Measurements from ENCODE around the gene LATS2.

Gene LATS2

DNA sequence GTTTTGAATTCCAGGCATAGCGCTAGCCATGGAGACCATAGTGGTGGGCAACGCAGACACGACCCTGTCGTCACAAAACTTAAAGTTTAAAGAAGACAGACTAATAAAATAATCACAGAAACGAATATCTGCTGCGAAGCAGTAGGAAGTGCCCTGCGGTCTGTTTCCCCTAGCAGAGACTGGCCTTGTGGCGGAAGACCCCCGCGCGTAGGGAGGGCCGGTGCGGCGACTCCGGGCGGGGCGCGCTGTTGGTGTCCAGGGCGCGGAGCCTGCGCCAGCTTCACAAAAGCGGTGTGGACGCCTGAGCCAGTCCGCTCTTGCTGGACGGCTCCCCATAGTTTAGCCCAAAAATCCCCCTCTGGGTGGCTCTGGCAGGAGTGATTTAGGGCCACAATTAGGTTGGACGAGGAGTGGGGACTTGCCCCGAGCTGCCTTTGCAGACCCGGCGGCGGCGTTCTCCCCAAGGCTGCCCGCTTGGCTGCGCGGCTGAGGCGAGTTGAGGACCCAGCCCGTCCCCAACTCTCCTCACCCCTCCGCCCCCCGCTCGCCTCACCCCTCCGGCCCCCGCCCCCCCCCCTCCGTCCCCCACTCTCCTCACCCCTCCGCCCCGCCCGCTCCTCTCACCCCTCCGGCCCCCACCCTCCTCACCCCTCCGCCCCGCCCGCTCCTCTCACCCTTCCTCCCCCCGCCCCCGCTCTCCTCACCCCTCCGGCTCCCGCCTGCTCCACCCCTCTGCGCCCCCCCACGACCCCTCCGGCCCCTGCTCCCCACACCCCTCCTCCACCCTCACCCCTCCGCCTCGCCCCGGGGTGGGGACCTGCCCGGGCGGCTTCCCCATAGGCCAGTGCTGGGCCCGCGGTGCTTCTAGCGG lies 14.2 kb upstream of the LATS2 start:
- DNase-seq (ENCODE audit: low read depth), result peak; percentile 52
- TF ChIP-seq, protein P1, sequence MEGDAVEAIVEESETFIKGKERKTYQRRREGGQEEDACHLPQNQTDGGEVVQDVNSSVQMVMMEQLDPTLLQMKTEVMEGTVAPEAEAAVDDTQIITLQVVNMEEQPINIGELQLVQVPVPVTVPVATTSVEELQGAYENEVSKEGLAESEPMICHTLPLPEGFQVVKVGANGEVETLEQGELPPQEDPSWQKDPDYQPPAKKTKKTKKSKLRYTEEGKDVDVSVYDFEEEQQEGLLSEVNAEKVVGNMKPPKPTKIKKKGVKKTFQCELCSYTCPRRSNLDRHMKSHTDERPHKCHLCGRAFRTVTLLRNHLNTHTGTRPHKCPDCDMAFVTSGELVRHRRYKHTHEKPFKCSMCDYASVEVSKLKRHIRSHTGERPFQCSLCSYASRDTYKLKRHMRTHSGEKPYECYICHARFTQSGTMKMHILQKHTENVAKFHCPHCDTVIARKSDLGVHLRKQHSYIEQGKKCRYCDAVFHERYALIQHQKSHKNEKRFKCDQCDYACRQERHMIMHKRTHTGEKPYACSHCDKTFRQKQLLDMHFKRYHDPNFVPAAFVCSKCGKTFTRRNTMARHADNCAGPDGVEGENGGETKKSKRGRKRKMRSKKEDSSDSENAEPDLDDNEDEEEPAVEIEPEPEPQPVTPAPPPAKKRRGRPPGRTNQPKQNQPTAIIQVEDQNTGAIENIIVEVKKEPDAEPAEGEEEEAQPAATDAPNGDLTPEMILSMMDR (conservative IDR thresholded peaks at IDR 0.05; ENCODE audit: low read depth, low read length), result no peak
- H3K4me3 ChIP-seq (ENCODE audit: low read depth, low read length), result peak overlapping the region; percentile 67

DNA sequence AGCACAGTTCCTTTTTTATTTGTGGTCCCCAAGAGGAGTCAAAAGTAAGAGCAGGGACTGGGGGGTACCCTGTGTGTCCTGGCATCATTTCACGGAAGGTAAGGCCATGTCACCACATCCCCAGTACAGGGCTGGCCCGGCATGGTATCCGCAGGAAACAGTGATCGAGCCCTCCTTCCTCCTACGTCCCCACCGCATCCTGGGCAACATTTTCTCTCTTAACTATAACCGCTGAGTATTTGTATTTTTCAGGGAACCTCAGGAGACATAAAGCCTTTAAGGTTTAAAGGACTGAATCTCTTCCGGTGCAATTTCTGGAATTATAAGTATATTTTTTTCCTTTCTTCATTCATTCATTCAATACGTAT lies 13.6 kb upstream of the LATS2 start:
- TF ChIP-seq, protein P1 (conservative IDR thresholded peaks at IDR 0.05; ENCODE audit: low read depth, low read length), result no peak
- peak overlapping the region; percentile 67 for H3K4me3 ChIP-seq (ENCODE audit: low read depth, low read length)
- no peak for DNase-seq (ENCODE audit: low read depth)

DNA sequence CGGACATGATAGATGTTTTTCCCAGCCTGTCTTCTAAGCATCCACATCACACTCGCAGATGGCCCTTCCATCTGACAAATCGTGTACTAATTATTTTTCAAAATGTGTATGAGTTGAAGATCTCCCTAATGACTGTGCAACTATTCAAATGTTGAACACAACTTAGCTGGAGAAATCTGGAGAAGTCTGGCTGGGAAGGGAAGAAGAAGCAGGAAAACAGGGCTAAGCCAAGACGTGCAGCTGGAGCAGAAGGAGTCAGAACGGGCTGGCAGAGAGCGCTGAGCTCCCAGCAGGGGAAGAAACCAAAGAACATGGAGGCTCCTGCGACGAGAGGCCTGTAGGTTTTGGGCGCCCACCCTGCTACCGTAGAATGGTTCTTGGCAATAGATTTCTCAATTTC lies 13.2 kb upstream of the LATS2 start:
- DNase-seq (ENCODE audit: low read depth), result no peak
- TF ChIP-seq, protein P1 (conservative IDR thresholded peaks at IDR 0.05; ENCODE audit: low read depth, low read length), result no peak
- peak overlapping the region; percentile 67 for H3K4me3 ChIP-seq (ENCODE audit: low read depth, low read length)

DNA sequence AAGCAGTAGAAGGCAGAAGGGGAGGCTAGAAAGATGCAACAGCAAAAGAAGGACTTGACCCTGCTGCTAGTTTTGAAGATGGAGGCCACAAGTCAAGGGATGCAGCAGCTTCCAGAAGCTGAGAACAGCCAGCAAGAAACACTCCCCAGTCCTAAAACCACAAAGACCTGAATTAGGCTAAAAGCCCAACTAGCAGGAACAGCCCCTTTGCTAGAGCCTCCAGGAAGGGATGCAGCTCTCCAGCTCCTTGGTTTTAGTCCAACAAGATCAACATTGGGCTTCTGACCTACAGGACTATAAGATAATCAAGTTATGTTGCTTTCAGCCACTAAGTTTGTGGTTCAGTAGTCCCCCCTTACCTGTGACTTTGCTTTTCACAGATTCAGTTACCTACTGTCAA lies 10.5 kb upstream of the LATS2 start:
- no peak overlapping the region for H3K4me3 ChIP-seq (ENCODE audit: low read depth, low read length)
- TF ChIP-seq, protein P1 (conservative IDR thresholded peaks at IDR 0.05; ENCODE audit: low read depth, low read length), result no peak
- no peak for DNase-seq (ENCODE audit: low read depth)

DNA sequence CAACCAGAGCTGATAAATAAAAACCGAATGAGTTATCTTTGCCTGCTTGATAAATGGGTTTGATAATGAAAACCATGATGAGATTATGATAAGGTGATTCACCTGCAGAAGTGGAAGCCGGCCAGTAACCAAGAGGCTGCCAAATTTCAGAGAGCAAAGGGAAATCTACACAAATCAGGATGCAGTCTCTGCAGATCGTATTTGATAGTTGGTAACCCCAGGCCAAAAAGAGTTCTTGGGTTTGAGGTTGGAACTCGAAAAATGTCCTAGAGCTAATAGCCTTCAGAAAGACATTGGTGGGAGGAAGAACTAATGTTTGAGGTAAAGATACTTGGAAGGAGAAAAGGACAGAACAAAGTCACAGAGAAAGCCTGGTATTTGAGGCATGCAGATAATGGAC lies 9.6 kb upstream of the LATS2 start:
- no peak for DNase-seq (ENCODE audit: low read depth)
- TF ChIP-seq, protein P1 (conservative IDR thresholded peaks at IDR 0.05; ENCODE audit: low read depth, low read length), result no peak
- no peak overlapping the region for H3K4me3 ChIP-seq (ENCODE audit: low read depth, low read length)

DNA sequence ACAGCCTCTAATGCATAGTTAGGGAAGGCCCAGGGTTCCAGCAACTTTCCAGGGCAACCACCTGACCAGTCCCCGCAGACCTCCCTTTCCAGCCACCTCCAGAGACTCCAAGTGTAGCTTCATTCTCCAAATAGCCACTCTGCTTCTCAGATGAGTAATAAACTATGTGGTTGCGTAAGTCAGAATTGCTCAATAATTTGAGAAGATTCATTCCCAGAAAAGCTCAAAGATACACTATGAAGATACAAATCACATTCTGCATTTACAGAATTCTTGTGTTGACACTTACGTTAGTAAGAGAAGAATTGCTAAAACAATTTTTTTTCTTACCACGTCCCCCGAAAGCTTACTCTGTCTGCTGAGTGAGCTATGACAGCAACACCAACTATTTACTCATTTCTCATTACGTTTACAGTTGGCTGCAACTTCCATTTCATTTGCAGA lies 8.2 kb upstream of the LATS2 start:
- DNase-seq (ENCODE audit: low read depth), result peak; percentile 97
- no peak overlapping the region for H3K4me3 ChIP-seq (ENCODE audit: low read depth, low read length)
- TF ChIP-seq, protein P1 (conservative IDR thresholded peaks at IDR 0.05; ENCODE audit: low read depth, low read length), result no peak

DNA sequence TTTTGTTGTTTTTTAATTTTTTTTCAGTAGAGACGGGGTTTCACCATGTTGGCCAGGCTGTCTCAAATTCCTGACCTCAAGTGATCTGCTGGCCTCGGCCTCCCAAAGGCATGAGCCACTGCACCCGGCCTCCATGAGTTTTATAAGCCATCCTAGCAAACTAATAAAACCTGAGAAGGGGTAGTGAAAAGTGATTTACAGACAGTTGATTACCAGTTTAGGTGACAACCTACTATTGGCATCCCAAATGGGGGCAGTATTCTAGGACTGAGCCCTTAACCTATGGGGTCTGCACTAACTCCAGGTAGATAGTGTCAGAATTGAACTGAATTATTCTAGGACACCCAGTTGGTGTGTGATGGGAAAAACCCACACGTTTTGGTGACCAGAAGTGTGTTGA lies 6.5 kb upstream of the LATS2 start:
- no peak for DNase-seq (ENCODE audit: low read depth)
- H3K4me3 ChIP-seq (ENCODE audit: low read depth, low read length), result no peak overlapping the region
- TF ChIP-seq, protein P1 (conservative IDR thresholded peaks at IDR 0.05; ENCODE audit: low read depth, low read length), result no peak
